Spleen (tissue), 7 donors: ENCODE data around the gene DMRT1.

Experiments
- CTCF ChIP-seq, 11 experiments: fragments of 200-600 bp in 7 of 11; fragments of 450-650 bp in 4 of 11; sonication (generic) in 4 of 11; IDR thresholded peaks in 8 of 11; conservative IDR thresholded peaks in 3 of 11; 1 replicate in 7 of 11; 2 replicates in 4 of 11; pipeline versions ENCODE4 v1.4.0 to v1.8.0; 2016 to 2021; ENCODE audit warnings: antibody characterized with exemption in 11 of 11, inconsistent platforms in 4 of 11, mild to moderate bottlenecking in 1 of 11
- POLR2A ChIP-seq, 3 donors: fragments of 450-650 bp; IDR thresholded peaks; one replicate each; pipeline ENCODE4 v1.5.1; 2017; ENCODE audit warnings: antibody characterized with exemption in 3 of 3, mild to moderate bottlenecking in 1 of 3
- donor health status: DM: no; HTN: no; CAD: no; lungs with moderate emphysema.
- donor health status: DM: no; HTN: no; CAD: no.
- donor health status: DM: no; HTN: no; CAD: no.

GRCh38 chr9:969310-970150, 128.0 kb downstream of the DMRT1 start:
- TF ChIP-seq POLR2A (IDR thresholded peaks at IDR 0.05) (no peak), CTCF (IDR thresholded peaks at IDR 0.05 in 8 of 11, conservative IDR thresholded peaks at IDR 0.05 in 3 of 11) (no peak)
